Limb (tissue), 2 donors: ENCODE data around the gene MEG3.

Experiments
- DNase-seq, 2 donors: peaks; one replicate each; pipeline ENCODE4 v3.0.0-alpha.2; 2016; ENCODE audit errors: extremely low spot score in 2 of 2

Gene MEG3

DNA sequence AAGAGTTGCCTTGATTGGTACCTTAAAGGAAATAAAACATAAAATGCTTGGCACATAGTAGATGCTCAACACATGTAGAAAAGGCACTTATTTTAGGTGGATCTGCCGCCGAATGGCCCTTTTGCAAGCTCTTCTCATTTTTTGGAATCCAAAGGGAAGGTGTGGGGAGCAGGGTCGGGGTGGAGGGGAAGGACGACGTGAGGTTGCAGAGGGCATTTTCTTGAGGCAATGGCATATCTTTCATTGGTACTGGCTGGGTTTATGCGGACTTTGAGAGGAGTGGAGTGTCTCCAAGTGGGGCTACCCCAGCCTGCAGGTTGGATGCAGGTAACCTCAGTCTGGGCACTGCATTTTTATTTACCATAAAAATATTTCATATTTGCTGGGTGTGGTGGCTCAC, 69.5 kb downstream of the MEG3 start:
- no peak for DNase-seq

DNA sequence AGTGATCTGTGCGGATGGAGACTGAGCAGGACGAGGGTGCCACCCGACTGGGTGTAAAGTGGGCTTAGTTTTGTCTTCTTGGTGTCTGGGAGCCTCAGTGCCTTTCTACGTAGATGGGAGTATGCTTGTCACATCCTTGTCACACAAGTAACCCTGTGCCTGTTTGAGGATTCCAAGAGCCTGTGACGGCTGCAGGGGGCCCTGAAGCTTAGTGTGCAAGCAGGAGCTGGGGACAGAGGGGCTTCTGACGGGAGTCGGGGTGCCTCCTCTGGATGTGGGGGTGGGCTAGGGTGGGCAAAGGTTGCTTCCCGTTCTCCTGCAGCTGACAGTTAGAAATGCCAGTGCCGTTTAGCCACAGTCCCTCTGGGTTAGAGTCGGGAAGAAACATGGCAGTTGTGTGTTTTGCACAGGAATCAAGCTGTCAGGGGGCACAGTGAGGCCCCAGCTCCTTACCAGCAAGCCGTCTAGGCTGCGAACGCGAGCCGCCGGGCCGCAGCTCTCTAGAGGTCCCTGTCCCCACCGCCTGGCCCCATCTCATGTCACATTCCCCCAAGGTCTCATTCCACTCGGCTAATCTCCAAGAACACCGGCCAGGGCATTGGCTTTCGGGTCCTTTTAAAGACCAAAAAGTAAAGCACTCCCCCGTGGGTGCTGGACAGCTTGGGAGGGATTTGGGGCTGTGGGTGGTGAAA, 70.6 kb downstream of the MEG3 start:
- peak in 1 of 2 donors; percentile 42 for DNase-seq

DNA sequence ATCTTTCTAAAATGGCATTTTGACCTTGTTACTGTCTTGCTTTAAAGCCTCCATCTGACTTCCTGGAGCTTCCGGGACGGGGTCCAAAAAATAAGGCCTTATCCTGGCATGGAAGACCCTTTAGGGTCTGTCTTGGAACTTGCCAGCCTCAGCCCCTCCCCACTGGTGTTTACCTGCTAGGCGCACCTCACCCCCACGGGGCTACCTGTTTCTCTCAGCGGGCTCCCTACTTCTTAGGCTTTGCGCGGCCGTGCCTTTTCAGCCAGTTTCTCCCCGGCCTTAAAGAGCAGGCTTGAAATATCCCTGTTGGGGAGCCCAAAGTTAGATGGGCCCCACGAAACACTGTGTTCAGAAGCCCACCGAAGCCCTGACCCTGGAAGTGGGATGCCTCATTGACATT, 72.5 kb downstream of the MEG3 start:
- peak in 1 of 2 donors; percentile 24 for DNase-seq

DNA sequence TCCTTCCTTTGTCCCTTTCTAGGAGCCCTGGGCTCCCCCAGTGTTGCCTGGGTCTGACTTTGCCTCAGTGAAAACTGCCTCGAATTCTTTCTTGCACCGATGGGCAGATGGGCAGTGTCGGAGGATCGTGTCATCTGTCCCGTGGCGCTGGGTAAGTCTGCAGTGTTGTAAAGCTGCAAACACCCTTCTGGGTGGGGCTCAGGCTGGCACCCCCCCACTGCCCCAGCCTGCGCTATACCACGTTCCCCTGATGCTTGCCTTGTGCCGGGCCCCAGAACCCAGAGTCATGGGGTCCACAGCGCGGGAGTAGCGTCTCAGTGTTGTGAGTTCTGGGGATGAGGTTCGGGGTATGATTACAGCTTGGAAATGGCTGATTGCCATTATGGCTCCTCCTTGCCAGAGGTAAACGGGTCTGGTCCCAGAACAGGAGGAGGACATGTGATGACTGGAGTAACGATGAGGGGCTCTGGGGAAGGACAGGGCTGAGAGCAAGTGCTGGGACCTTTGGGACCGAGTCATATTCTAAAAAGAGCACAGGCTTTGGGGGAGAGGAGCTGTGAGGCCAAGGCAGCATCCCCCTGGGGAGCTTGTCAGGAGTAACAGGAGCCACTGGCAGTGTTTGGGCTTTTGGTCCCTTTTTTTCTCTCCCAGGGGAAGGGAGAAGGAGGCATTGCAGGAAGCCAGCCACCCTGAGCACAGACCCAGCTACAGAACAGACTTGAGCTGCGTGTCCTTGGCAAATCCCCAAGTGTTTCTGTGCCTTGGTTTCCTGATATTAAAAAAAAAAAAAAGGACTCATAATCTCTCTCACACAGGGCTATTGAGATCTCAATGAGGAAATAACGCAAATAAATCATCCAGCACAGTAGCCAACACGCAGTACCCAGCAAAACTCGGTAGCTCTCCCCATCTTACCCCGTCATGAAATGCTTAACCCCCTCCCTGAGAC, 73.3 kb downstream of the MEG3 start:
- peak in 1 of 2 donors; percentile 47 for DNase-seq

DNA sequence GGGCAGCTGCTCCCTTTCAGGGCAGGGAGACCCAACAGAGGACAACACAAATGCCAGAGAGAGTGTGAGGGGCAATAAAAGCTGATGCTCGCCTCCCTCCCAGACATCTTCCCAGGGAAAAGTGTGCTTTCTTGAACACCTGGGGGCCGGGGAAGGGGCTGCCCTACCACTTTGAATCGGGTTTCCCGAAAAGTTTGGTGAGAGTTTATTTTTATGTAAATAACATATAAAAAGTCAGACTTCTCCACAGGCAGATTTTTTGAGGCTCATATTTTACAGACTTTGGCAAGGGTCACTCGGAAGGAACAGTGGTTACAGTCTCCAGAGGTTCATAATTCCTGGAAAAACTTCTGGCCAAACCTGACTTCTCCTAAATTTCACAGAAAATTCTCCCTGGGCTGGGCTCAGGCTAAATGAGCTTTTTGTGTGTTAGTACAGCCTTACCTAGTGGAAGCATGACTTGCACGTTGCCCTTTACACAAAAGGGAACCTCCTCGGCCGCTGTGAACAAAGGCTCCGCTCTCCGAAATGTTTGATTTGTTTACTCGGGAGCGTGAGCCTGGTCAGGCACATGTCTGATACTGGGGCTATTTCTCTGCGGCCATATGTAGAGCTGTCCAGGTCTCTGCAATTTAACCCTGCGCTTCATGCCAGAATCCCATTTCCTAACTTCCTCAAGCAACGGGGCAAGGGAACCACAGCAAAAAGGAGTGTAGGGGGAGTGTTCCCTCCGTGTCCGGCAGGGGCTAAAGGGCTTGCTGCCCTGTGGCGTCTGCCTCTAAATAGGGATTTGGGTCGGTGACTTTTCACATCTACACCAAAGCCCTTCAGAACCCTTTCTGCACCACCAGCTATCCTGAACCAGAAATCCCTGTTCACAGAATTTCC, 74.2 kb downstream of the MEG3 start:
- DNase-seq = peak; percentile 68 to 86

DNA sequence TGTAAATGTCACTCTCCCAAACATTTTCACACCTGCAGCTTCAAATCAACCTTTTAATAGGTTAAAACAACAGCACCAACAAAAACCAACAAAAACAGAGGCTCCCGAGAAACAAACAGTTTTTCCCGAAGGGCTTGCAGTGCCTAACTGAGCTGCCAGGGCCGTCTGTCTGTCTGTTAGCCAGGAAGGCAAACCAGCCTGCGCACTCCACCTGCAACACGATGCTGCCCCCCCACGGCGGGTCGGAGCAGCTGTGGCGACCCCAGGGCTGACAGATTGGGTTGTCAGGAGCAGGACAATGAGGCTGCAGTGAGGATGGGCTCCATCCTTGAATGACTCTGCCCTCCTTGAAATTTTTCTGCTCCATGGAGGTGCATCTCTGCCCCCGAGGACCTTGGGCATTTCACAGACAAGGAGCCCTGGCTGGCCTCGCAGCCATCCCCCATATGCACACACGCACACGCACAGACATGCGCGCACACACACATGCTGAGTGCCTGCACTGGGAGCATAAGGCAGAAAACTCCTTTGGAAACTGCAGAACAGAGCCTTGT, 75.0 kb downstream of the MEG3 start:
- DNase-seq = peak in 1 of 2 donors; percentile 74

DNA sequence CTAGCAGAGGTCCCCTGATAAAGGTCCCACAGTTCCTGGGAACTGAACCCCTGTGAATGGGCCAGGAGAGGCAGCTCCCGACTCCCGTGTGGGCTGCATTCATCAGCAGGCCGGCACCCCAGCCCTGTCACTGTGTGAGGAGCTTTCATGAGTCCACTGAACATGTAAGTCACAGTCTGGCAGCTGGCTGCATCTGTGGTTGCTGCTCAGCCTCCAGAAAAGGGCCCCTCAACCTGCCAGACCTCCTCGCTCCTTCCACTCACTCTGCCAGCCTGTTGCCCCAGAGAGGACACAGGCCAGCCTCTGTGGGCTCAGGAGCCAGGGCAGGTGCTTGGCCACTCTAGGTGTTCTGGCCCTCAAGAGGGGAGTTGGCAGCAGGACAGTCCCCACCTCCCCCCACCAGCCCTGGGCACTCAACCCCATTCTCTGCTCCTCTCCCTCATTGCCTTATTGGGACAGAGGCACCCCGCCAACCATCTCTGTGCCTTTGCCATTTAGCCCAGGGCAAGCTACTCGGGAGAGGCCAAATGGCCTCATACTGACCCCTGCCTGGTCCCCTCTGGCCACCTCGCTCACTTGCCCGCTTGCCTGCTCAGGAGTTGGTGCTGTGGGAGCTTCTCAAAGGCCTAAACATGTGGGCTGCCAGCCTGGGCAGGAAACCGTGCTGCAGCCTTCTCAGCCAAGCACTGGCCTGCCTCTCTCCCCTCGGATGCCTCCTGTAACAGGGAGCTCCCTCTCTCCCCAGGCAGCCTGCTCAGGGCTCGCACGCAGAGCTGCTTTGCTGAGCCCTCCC, 75.7 kb downstream of the MEG3 start:
- peak in 1 of 2 donors; percentile 37 for DNase-seq

DNA sequence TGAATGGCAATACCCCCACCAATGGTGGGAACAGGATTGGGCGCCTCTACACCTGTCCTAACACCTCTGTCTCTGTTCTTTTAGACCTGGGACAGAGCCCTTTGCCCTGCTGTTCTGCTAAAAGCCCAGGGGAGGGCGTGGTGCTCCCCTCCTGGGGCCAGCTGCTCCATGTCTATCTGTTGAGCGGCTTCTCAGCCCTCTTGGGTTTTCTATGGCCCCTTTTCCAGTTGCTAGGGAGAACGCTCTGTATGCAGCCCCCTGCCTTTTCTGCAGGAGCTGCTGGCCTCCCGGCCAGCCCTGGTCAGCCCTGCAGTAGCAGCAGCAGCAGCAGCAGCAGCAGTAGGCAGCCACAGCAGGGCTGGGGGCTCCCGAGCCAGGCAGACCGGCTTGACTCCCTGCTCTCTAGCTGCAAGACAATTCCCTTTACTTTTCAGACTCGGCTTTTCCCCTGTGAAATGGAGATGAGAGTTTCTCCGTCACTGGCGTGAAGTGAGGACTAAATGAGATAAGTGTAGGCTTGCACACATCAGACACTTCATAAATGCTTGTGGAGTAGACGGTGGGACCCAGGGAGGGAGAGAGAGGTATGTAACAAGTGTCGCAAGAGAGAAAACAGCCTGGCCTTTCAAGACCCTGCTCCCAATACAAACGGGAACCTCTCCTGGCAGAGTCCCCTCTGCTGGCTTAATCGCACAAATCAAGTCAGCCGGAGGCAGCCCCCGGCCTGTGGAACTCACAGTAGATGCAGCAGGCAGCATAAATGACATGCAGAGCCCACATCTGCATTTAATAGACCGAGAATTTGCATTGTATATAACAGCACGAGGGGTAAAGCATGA, 76.6 kb downstream of the MEG3 start:
- peak in 1 of 2 donors; percentile 48 for DNase-seq

DNA sequence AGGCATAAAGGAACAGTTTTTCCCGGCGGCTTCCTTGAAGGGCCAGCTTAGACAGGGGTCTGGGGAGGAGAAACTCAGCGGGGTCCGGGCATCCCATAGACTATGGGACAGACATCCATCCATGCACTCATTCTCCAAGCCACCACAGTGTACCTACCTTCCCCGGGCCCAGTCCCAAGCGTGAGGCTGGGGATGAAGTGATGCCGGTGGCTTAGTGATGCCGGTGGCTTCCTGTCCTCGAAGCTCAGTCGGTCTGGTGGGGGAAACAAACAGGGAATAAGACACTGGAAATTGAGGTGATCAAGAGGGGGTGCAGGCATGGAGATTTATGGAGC, 77.2 kb downstream of the MEG3 start:
- peak in 1 of 2 donors; percentile 31 for DNase-seq

DNA sequence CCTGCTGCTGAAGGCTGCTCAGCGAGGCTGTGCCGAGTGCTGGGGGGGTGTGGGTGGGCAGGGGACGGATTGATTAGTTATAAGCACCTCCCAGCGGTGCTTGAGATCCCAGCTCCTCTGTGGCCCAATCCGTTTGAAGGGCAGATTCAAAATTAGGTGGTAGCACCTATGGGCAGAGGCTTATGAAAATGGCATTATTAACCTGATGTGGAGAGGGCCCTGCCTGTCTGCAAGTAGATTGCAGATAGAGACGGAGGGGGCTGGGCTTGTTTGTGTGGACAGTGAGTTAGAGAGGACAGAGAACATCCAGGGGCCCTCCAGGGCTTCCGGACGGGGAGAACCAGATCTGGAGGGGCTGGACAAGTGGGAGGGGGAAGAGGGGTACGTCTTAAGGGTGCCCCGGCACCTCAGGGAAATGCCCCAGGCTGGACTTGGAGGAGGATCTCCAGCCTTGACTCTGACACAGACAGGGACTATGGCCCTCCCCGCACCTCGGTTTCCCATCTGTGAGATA, 77.8 kb downstream of the MEG3 start, which contains the start of gene RTL1:
Gene RTL1 (minus strand): TSS at position 51 of the 514 bp plus-strand sequence. CDS start 18,934 bp downstream, outside the sequence.
- DNase-seq = no peak

DNA sequence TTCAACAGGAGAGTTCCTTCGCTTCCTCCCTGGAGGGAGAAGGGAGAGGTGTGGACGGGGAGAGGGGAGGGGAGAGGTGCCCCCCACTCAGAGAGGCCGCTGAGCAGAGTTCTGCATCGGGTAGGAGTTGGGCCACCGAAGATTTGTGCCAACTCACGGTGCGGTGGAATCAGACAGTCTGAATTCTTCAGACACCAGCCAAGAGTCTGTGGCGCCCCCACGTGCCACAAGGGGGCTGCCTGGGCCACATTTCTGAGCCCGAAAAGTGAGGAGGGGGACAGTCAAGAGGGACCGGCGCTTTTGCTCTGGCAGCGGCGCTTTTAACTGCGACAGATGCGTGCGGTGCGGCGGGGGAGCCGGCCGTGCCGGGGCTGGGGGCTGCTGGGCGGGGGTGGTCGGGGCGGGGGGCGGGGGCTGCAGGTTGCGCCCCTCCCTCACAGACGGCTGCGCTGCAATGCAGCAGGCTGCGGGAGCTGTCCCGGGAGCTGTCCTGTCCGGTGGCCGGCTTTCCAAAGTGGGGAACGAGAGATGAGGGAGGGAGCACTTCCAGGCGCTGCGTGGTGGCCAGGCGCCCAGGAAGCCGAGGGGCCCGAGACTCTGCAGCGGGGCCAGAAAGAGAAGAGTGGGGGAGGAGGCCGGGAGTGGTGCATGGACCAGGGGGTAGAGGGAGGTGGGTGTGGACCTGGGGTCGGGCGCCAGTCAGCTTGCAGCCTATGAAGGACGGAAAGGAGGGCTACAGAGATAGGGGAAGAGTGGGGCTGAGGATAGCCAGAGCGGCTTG, 78.6 kb downstream of the MEG3 start:
- DNase-seq = peak; percentile 47 to 81

DNA sequence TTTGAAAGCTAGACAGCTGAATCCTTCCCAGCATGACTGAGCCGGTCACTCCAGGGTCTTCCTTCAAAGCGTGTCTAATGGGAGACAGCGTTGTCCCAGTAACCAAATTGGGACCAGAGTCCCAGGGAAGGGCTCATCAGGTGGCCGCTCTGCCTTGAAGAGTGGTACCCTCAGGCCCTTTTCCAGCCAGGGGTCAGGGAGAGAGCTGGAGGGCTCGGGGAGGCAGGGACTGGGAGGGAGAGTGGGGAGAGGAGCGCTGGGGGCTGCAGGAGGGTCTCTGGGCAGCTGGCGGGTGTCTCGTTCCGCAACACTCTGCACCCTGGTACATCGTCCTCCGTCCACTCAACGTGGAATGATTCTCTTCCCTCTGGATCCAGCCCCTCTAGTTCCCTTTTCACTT, 79.2 kb downstream of the MEG3 start:
- peak in 1 of 2 donors; percentile 31 for DNase-seq

DNA sequence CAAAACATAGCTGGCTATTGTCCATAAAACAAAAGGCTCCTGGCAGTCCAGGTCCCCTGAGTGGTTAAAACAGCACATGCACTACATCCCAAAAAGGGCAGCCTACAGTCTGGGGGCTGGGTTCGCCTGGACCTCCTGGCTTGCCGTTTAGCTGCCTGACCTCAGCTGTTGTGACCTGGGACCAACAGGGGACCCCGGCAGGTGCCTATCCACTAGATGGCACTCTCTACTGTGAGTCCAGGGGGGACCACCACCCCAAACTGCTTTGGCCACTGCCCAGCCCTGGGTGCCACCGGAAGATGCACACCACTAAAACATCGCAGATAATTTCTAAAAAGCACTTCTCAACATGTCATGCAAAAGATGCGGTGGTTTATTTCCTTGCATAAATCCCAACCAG, 80.5 kb downstream of the MEG3 start:
- DNase-seq = peak in 1 of 2 donors; percentile 25

DNA sequence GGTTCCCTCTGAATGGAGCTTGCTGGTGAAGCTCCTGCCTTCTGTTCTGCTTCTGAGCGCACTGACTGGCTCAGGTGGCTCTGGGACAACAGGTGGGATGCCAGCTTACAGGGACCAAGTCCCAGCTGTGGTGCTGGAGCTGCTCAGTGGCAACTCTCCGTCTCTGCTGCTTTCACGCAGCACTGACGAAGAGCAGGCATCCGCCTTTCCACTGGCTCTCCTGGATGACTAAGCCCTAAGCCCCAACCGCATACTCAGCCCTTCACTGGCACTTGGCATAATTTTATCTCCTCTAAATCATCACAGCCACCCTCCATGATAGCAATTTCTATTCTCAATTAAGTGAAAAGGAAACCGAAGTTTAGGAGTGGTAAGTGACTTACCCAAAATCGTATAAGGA, 81.3 kb downstream of the MEG3 start:
- DNase-seq = no peak

DNA sequence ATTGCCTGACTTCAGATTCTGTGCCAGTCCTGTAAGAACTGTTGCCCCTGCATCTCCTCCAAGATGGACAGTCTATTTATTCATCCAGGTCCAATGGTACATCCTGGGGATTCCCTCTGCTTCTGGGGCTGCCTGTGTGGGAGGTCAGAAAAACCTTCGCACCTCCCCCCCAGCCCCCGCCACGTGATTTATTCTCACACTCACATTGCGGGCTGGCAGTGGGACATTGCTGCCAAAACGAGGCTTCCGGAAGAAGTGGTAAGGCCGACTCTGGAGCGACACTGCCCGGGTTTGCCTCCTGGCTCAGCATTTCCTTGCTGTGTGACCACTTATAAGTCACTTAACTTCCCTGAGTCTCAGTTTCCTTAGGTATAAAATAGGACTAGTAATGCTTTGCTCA, 83.5 kb downstream of the MEG3 start:
- peak in 1 of 2 donors; percentile 24 for DNase-seq
